ENCODE results near the gene RAD23B.
"Not testable (repeated sequence)": the region's sequence is repeated elsewhere in the genome, so short reads cannot be mapped to it uniquely, and the experiment has no call there.

RAD23B gene

GRCh38 chr9:107282759-107283622, at the start of gene RAD23B:
Gene RAD23B, plus strand, starts transcription at chr9:107283279. Its CDS starts 351 bp downstream, at chr9:107283630.
- peak; percentile 94 for DNase-seq (ENCODE audit: low read depth)

- no peak for DNase-seq (ENCODE audit: low read depth)
Measured at GRCh38 chr9:107235765-107236442, 47.2 kb upstream of the RAD23B start.

- DNase-seq (ENCODE audit: low read depth): no peak
Measured at GRCh38 chr9:107237873-107238272, 45.2 kb upstream of the RAD23B start.

- DNase-seq (ENCODE audit: low read depth): peak; percentile 30
Measured at GRCh38 chr9:107239474-107239873, 43.6 kb upstream of the RAD23B start.

GRCh38 chr9:107240260-107240659, 42.8 kb upstream of the RAD23B start:
- DNase-seq (ENCODE audit: low read depth): no peak

GRCh38 chr9:107242073-107243030, 40.7 kb upstream of the RAD23B start:
- DNase-seq (ENCODE audit: low read depth): no peak

GRCh38 chr9:107243742-107244141, 39.3 kb upstream of the RAD23B start:
- DNase-seq (ENCODE audit: low read depth): peak; percentile 77

- no peak for DNase-seq (ENCODE audit: low read depth)
Measured at GRCh38 chr9:107246259-107247254, 36.5 kb upstream of the RAD23B start.

GRCh38 chr9:107248714-107249113, 34.4 kb upstream of the RAD23B start:
- no peak for DNase-seq (ENCODE audit: low read depth)

- DNase-seq (ENCODE audit: low read depth): no peak
Measured at GRCh38 chr9:107249131-107249533, 33.9 kb upstream of the RAD23B start.

- DNase-seq (ENCODE audit: low read depth): no peak
Measured at GRCh38 chr9:107249665-107250285, 33.3 kb upstream of the RAD23B start.

GRCh38 chr9:107251756-107252322, 31.2 kb upstream of the RAD23B start:
- peak; percentile 93 for DNase-seq (ENCODE audit: low read depth)

- no peak for DNase-seq (ENCODE audit: low read depth)
Measured at GRCh38 chr9:107258919-107259318, 24.2 kb upstream of the RAD23B start.

- DNase-seq (ENCODE audit: low read depth): not testable (repeated sequence)
Measured at GRCh38 chr9:107259751-107260313, 23.2 kb upstream of the RAD23B start.

GRCh38 chr9:107260437-107261081, 22.5 kb upstream of the RAD23B start:
- no peak for DNase-seq (ENCODE audit: low read depth)

- no peak for DNase-seq (ENCODE audit: low read depth)
Measured at GRCh38 chr9:107261106-107261505, 22.0 kb upstream of the RAD23B start.

GRCh38 chr9:107263289-107263688, 19.8 kb upstream of the RAD23B start:
- no peak for DNase-seq (ENCODE audit: low read depth)

- DNase-seq (ENCODE audit: low read depth): no peak
Measured at GRCh38 chr9:107266624-107267368, 16.3 kb upstream of the RAD23B start.
